Thyroid gland (tissue), 4 donors: ENCODE results near the gene MYH6. TPM values are rescaled to one million over a fixed set of nuclear protein-coding genes. Genes with fewer than 3 reads are reported as not detected.
"Not testable (repeated sequence)": the region's sequence is repeated elsewhere in the genome, so short reads cannot be mapped to it uniquely, and the experiment has no call there.

Experiments used
- DNase-seq, 2 donors: peaks; one replicate each; pipeline ENCODE4 v3.0.0-alpha.2; 2019
- H3K27ac ChIP-seq, 3 donors: fragments of 200-600 bp; sonication (generic); 1 replicate in 2 of 3; 2 replicates in 1 of 3; pipeline ENCODE4 v1.5.1; 2016 to 2019; ENCODE audit warnings: mild to moderate bottlenecking in 1 of 3, moderate library complexity in 1 of 3
- H3K27me3 ChIP-seq: fragments of 200-600 bp; sonication (generic); one replicate; pipeline ENCODE4 v1.5.1; 2019
- H3K36me3 ChIP-seq, 2 donors: fragments of 200-600 bp; sonication (generic); one replicate each; pipeline ENCODE4 v1.5.1; 2016 to 2019
- H3K4me1 ChIP-seq, 2 donors: fragments of 200-600 bp; sonication (generic); one replicate each; pipeline ENCODE4 v1.5.1; 2017 to 2019
- H3K4me3 ChIP-seq, 3 donors: fragments of 200-600 bp; sonication (generic); replicated peaks in 1 of 3; 1 replicate in 2 of 3; 2 replicates in 1 of 3; pipeline ENCODE4 v1.5.1; 2016; ENCODE audit warnings: mild to moderate bottlenecking in 1 of 3
- H3K9me3 ChIP-seq: fragments of 200-600 bp; sonication (generic); one replicate; pipeline ENCODE4 v1.5.1; 2017
- POLR2A ChIP-seq, 2 donors: fragments of 450-650 bp; IDR thresholded peaks; one replicate each; pipeline ENCODE4 v1.6.1; 2017; ENCODE audit warnings: antibody characterized with exemption in 2 of 2, mild to moderate bottlenecking in 2 of 2, moderate library complexity in 1 of 2
- WGBS, 2 donors: methylation state at CpG; one replicate each; pipeline ENCODE4 v1.1.5; 2017; 5-methylcytosine and 5-hydroxymethylcytosine counted together
- intact Hi-C: fragments of 100-400 bp; cut with DNase I; formaldehyde crosslinking; loops from one replicate; pipeline ENCODE4 v1.15.1; 2023
- total RNA-seq, 4 donors: library from RNA; depleted of rRNA; stranded (reverse); fragments of >200 nt; gene quantifications; one replicate each; pipeline ENCODE4 v1.2.3, GENCODE V29; 2016
- TF ChIP-seq, protein P1 (sequence below), 6 experiments: fragments of 200-600 bp in 3 of 6; fragments of 450-650 bp in 3 of 6; sonication (generic) in 3 of 6; IDR thresholded peaks; one replicate each; pipeline ENCODE4 v1.5.1; 2016 to 2019; ENCODE audit warnings: antibody characterized with exemption in 6 of 6, mild to moderate bottlenecking in 2 of 6, inconsistent platforms in 1 of 6, moderate library complexity in 1 of 6

MYH6 gene
- total RNA-seq, 4 donors from 2014 or later = not detected

DNA sequence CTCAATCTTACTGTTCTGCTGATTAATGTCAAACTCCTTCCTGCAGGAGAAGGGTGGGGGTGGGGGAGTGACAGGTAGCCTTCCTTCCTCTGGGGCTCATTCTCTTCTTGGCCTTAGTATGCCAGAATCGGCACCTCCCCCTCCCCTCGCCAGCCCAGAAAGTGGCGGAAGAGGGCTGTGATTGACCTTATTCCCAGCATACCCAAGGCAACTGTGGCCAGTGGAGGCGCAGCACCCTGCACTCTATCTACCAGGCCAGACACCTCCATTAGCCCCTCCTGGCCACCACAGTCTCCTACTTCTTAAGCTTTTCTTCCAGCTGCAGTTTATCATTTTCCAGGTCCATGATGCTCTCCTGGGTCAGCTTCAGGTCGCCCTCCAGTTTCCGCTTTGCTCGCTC, 15.5 kb downstream of the MYH6 start:
- Histone ChIP-seq H3K27me3 (no peaks in the 10 kb centered on the region), H3K4me1 (no peaks in the 10 kb centered on the region), H3K36me3 (no peaks in the 10 kb centered on the region), H3K9me3 (no peaks in the 10 kb centered on the region), H3K27ac (no peak overlapping the region), H3K4me3 (no peak overlapping the region)
- intact Hi-C loops = no loop called here
- DNase-seq = no peak
- WGBS, 2 donors = 73 to 83% methylated on average over 7 of the region's 7 CpGs
- TF ChIP-seq, protein P1, sequence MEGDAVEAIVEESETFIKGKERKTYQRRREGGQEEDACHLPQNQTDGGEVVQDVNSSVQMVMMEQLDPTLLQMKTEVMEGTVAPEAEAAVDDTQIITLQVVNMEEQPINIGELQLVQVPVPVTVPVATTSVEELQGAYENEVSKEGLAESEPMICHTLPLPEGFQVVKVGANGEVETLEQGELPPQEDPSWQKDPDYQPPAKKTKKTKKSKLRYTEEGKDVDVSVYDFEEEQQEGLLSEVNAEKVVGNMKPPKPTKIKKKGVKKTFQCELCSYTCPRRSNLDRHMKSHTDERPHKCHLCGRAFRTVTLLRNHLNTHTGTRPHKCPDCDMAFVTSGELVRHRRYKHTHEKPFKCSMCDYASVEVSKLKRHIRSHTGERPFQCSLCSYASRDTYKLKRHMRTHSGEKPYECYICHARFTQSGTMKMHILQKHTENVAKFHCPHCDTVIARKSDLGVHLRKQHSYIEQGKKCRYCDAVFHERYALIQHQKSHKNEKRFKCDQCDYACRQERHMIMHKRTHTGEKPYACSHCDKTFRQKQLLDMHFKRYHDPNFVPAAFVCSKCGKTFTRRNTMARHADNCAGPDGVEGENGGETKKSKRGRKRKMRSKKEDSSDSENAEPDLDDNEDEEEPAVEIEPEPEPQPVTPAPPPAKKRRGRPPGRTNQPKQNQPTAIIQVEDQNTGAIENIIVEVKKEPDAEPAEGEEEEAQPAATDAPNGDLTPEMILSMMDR (IDR thresholded peaks at IDR 0.05) = no peak
- no peak for TF ChIP-seq POLR2A (IDR thresholded peaks at IDR 0.05)

DNA sequence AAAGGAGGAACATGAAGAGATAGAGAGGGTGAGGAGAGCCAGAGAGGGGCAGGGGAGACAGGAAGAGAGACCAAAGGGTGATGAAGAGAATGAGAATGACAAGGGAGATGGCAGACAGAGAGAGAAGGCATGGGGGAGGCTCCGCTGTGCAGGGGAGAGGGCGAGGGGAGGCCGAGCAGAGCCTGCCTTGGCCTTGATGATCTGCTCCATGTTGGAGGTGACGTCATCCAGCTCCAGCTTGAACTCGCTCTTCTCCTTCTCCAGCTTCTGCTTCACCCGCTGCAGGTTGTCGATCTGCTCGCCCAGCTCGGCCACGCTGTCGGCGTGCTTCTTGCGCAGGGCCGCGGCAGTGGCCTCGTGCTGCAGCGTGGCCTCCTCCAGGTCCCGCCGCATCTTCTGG, 18.2 kb downstream of the MYH6 start:
- WGBS, 2 donors = 84 to 92% methylated on average over 5 to 6 of the region's 19 CpGs

DNA sequence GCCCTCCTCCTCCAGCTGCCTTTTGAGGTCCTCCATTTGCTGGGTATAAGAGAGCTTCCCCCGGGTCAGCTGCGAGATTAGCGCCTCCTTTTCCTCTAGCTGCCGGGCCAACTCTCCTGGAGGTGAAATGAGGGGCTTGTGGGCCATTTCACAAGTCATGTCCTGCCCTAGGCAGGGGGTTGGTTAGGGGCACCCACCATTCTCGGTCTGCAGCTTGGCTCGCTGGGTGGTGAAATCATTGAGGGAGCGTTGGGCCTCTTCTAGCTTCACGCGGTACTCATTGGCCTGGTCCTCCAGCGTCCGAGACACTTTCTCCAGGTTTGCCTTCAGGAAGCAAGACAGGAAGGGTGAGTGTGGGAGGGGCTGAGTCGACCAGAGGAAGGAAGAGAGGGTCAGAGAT, 18.7 kb downstream of the MYH6 start:
- Histone ChIP-seq H3K4me3 (no peak overlapping the region), H3K27me3 (no peaks in the 10 kb centered on the region), H3K27ac (no peak overlapping the region), H3K36me3 (no peaks in the 10 kb centered on the region), H3K4me1 (no peaks in the 10 kb centered on the region), H3K9me3 (no peaks in the 10 kb centered on the region)
- WGBS, 2 donors = 70 to 74% methylated on average over 10 to 12 of the region's 12 CpGs
- TF ChIP-seq, protein P1 (IDR thresholded peaks at IDR 0.05) = no peak
- no peak for TF ChIP-seq POLR2A (IDR thresholded peaks at IDR 0.05)
- no peak for DNase-seq
- intact Hi-C loops = loop anchor here (10.0 kb wide), 1 partner anchor 275 kb away; the partner anchor contains the start of gene CEBPE

More for the DNA sequence above, 18.2 kb downstream of the MYH6 start:
- intact Hi-C loops = loop anchor here (10.0 kb wide), 1 partner anchor 275 kb away; the partner anchor contains the start of gene CEBPE
- not testable (repeated sequence) for H3K9me3 ChIP-seq, H3K27ac ChIP-seq, H3K36me3 ChIP-seq, H3K4me1 ChIP-seq, H3K4me3 ChIP-seq, DNase-seq, H3K27me3 ChIP-seq

DNA sequence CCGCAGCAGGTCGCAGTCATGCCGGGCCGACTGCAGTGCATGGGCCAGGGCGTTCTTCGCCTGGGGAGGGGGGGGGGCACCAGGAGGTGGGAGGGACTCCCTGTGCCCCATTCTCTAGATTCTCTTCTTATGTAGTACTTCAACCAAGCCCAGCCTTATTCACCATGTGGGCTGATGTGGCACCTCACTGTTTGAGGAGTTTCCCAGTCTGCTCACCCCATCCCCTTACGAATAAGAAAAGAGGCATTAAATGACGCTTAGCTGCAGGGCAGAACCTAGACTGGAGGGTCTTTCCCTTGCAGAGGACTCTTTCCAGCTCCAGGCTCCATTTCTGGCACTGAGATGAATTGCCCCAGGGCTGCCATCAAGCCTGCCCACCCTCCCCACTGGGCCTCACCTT, 19.1 kb downstream of the MYH6 start:
- no peak for DNase-seq
- intact Hi-C loops = loop anchor here (10.0 kb wide), 1 partner anchor 274 kb away; the partner anchor contains the start of gene CEBPE
- 87 to 88% methylated on average over 8 of the region's 8 CpGs for whole genome bisulfite sequencing, 2 donors
- TF ChIP-seq POLR2A (IDR thresholded peaks at IDR 0.05) = no peak
- TF ChIP-seq, protein P1 (IDR thresholded peaks at IDR 0.05) = no peak
- H3K36me3 ChIP-seq = no peaks in the 10 kb centered on the region
- H3K27me3 ChIP-seq = no peaks in the 10 kb centered on the region
- H3K4me3 ChIP-seq = no peak overlapping the region
- H3K9me3 ChIP-seq = no peaks in the 10 kb centered on the region
- H3K4me1 ChIP-seq = no peaks in the 10 kb centered on the region
- H3K27ac ChIP-seq = no peak overlapping the region

DNA sequence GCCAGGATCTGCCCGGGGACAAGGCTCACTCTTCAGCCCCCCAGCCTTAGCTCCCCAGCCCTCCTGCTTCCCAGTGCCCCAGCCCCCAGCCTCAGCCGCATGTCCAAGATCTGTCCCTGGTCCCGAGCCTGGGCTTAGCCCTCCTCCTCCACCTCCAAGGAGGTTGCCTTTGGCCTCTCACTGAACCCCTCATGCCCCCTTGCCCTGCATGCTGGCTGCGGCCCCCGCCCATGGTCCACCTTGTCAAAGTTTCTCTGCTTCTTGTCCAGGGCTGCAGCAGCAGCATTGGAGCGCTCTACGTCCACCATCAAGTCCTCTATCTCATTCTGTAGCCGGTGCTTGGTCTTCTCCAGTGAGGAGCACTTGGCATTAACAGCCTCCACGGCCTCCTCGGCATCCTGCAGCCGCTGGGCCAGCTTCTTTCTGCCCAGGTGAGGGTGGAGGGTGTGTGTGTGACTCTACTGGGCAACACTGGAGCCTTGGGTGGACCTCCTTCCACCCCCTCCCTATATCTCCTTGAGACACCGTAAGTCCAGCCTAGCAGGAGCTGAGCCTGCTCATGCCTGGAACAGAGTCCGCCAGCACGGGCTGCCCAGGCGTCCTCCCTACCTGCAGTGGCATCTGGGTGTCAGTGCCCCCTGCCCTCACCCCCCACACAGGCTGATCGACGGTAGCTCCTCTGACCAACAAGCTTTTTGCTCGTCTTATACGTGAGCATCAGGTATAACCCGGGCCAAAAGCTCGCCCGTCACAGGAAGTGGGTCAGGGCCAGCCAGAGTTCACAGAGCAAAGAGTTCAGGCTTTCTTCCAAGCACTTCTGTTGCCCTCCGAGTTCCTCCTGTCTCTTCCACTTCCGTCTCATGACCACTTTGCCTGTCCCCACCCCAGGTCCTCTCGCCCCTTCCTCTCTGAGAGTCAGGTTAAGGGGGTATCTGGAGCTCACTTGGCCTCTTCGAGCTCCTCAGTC, 19.9 kb downstream of the MYH6 start:
- H3K4me1 ChIP-seq = no peaks in the 10 kb centered on the region
- 70 to 77% methylated on average over 23 to 26 of the region's 26 CpGs for WGBS, 2 donors
- H3K4me3 ChIP-seq = no peak overlapping the region
- H3K9me3 ChIP-seq = no peaks in the 10 kb centered on the region
- no peak overlapping the region for H3K27ac ChIP-seq
- no peaks in the 10 kb centered on the region for H3K36me3 ChIP-seq
- H3K27me3 ChIP-seq = no peaks in the 10 kb centered on the region
- TF ChIP-seq, protein P1 (IDR thresholded peaks at IDR 0.05) = no peak
- no peak for TF ChIP-seq POLR2A (IDR thresholded peaks at IDR 0.05)
- no peak for DNase-seq
- intact Hi-C loops = loop anchor here (10.0 kb wide), 1 partner anchor 273 kb away; the partner anchor contains the start of gene CEBPE
